Measurements from ENCODE around the gene RTKN2.

- no peak for TF ChIP-seq GATA2 (IDR thresholded peaks at IDR 0.05; ENCODE audit: low read depth, low read length)
- no peak for TF ChIP-seq GATA3 (IDR thresholded peaks at IDR 0.05; ENCODE audit: low read depth, low read length)
Observed at GRCh38 chr10:62233356-62234076, 35.1 kb downstream of the RTKN2 start.
